Measurements from ENCODE around the gene THAP4. TPM values are rescaled to one million over a fixed set of nuclear protein-coding genes. Genes with fewer than 3 reads are reported as not detected.
A peak's percentile ranks its signal among the peaks of the same experiment; 100 is the strongest.

The THAP4 gene
- total and polyA plus RNA-seq, 3 experiments from 2014 or later, result 42.3 to 51.9 (median 51.4) TPM

DNA sequence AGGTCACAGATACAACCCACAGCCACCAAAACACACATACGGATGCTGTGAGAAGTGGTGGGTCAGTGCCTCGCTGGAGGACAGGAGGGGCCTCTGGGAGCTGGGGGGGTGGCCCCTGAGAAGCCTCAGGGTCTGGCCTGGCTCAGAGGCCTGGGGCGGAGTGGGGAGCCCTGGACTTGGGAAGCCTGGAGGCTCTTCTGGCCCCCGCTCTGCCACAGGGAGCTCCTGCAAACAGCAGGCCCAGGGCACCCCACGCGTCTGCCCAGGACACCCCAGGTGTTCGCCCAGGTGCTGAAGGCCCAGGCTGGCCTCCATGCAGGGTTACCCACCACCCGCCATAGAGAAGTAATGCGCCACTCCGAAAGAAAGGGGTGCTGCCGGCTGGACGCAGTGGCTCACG, 25.9 kb downstream of the THAP4 start:
- Mint-ChIP-seq H3K36me3 (peaks cover 0 to 10% (median 4%) of the 10 kb centered on the region in 3 donors), H3K27me3 (no peaks in the 10 kb centered on the region), H3K4me1 (peaks cover 16 to 32% (median 17%) of the 10 kb centered on the region in 3 donors), H3K27ac (peak overlapping the region in 5 of 8 donors; percentile 76 to 89 (median 79)), H3K4me3 (peak overlapping the region in 5 of 7 donors; percentile 37 to 60 (median 50)), H3K9me3 (no peaks in the 10 kb centered on the region)
- H3K4me1 ChIP-seq (ENCODE audit: insufficient read depth, low read length), result peaks cover 18% of the 10 kb centered on the region
- no peaks in the 10 kb centered on the region for H3K27me3 ChIP-seq (ENCODE audit: insufficient read depth, low read length, poor library complexity, severe bottlenecking)
- ChIA-PET CTCF (interaction anchor here (1.0 kb wide), 1 partner anchor 27 kb away, joined by 3 read pairs; no protein-coding TSS in a partner anchor), POLR2A (no interaction called here)
- H3K27ac ChIP-seq (ENCODE audit: low read depth, low read length), result no peak overlapping the region
- H3K36me3 ChIP-seq (ENCODE audit: insufficient read depth, low read length), result peaks cover 3% of the 10 kb centered on the region
- H3K9me3 ChIP-seq (ENCODE audit: low read length), result no peaks in the 10 kb centered on the region
- H3K4me3 ChIP-seq (ENCODE audit: low read length), result no peak overlapping the region
- no peak for DNase-seq

DNA sequence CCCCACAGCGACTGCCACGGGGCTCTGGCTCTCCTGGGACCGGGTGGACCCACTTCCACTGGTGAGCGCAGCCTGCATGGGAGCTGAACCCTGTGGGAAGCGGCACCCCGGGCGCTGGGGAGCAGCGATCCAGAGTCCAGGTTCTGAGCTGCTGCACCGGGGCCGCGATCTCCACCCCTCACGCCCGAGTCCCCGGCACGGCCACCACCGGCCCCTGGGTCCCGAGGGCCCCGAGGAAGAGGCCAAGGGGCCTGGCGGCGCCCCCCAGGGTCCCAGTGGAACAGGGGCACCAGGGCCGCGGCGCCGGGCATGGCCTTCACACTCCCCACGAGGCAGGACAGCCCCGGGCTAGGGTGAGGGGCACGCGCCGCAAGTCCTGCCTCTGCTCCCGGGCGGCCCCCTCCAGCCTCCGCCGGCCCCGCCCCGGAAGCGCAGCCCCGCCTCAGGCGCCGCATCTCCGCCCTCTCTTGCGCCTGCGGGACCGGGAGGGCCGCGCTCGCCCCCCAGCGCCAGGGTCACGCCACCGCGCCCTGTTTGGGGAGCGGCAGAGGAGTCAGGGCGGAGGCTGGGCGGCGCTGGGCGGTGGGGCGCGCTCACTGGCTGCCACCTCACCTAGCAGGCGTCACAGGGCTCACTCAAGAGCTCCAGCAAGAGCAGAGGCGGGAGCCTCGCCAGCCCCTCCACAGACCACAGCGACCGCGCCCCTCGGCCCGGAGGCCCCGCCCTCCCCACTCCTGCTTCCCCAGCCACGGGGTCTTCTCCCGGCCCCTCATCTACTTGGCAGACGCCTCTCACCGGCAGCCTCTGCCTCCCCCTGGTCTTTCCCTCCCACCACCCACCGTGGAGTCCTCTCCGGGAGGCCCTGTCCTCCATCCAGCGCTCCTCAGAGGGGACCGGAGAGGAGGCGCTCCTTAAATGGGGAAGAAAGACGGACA, 26.8 kb downstream of the THAP4 start:
- DNase-seq, result peak; percentile 89 to 94 (median 91)
- Mint-ChIP-seq H3K9me3 (no peaks in the 10 kb centered on the region), H3K27ac (peak overlapping the region in 7 of 8 donors; percentile 29 to 89 (median 81)), H3K4me3 (peak overlapping the region; percentile 60 to 74 (median 71)), H3K27me3 (no peaks in the 10 kb centered on the region), H3K4me1 (peaks cover 13 to 25% (median 14%) of the 10 kb centered on the region in 3 donors), H3K36me3 (peaks cover 0 to 11% (median 4%) of the 10 kb centered on the region in 3 donors)
- no peaks in the 10 kb centered on the region for H3K9me3 ChIP-seq (ENCODE audit: low read length)
- H3K27ac ChIP-seq (ENCODE audit: low read depth, low read length), result peak overlapping the region; percentile 54
- H3K4me3 ChIP-seq (ENCODE audit: low read length), result peak overlapping the region; percentile 49
- peaks cover 18% of the 10 kb centered on the region for H3K4me1 ChIP-seq (ENCODE audit: insufficient read depth, low read length)
- POLR2A ChIA-PET, result no interaction called here
- no peaks in the 10 kb centered on the region for H3K27me3 ChIP-seq (ENCODE audit: insufficient read depth, low read length, poor library complexity, severe bottlenecking)
- peaks cover 7% of the 10 kb centered on the region for H3K36me3 ChIP-seq (ENCODE audit: insufficient read depth, low read length)
- CTCF ChIA-PET, result interaction anchor here (0.6 to 1.1 kb wide), 3 partner anchors 8 to 28 kb away, joined by 3 to 5 read pairs (median 3); no protein-coding TSS in a partner anchor

DNA sequence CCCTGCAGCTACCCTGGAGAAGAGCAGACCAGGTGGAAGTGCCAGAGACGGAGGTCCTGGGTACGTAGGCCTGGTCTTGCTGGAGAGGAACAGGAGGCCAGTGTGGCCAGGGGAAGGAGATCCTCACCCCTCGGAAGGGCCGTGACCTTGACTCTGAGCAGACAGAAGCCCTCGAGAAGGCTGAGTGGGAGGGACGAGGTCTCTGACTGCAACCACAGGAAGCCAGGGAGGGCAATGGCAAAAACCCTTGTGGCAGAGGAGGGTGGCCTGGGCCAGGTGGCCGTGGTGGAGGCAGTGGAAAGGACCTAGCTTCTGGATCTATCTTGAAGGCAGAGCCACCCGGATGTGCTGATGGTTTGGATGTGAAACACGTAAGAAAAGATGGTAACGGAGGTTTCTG, 28.1 kb downstream of the THAP4 start:
- peaks cover 12 to 21% (median 13%) of the 10 kb centered on the region in 3 donors for H3K4me1 Mint-ChIP-seq
- no peak for DNase-seq
- H3K27ac Mint-ChIP-seq, result peak overlapping the region; percentile 14 to 92 (median 50)
- CTCF ChIA-PET, result interaction anchor here (1.1 kb wide), 1 partner anchor 9 kb away, joined by 3 read pairs; no protein-coding TSS in a partner anchor
- no peak overlapping the region for H3K27ac ChIP-seq (ENCODE audit: low read depth, low read length)
- POLR2A ChIA-PET, result no interaction called here
- H3K4me3 Mint-ChIP-seq, result peak overlapping the region; percentile 64 to 89 (median 73)
- H3K4me3 ChIP-seq (ENCODE audit: low read length), result no peak overlapping the region
- H3K9me3 Mint-ChIP-seq, result no peaks in the 10 kb centered on the region
- peaks cover 0 to 17% (median 4%) of the 10 kb centered on the region in 3 donors for H3K36me3 Mint-ChIP-seq
- H3K4me1 ChIP-seq (ENCODE audit: insufficient read depth, low read length), result peaks cover 18% of the 10 kb centered on the region
- H3K27me3 ChIP-seq (ENCODE audit: insufficient read depth, low read length, poor library complexity, severe bottlenecking), result no peaks in the 10 kb centered on the region
- H3K9me3 ChIP-seq (ENCODE audit: low read length), result no peaks in the 10 kb centered on the region
- no peaks in the 10 kb centered on the region for H3K27me3 Mint-ChIP-seq
- H3K36me3 ChIP-seq (ENCODE audit: insufficient read depth, low read length), result peaks cover 7% of the 10 kb centered on the region

DNA sequence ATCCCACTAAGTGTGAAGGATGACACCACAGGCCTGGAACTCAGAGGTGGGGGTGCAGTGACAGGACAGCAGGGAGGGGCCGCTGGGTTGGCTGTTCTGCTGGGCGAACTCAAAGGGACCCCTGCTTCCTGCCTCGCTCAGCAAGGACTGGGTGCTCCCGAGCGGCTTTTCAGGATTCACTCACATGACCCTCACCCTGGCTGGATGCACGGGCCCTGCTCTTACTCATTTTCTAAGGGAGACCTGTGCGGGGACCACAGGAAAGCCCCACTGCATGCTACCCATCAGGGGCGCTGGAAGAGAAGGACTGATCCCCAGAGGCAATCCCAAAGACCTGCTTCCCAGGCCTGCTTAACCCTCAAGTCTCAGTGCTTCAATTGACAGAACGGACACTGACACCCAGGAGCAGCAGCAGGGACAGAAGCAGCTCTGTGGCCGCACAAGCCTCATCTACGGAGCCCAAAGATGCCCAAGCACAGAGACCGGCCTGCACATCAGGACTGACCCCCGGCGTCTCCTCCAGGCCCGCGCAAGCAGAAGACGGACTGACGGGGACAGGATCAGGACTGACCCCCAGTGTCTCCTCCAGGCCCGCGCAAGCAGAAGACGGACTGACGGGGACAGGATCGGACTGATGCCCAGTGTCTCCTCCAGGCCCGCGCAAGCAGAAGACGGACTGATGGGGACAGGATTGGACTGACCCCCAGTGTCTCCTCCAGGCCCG, 29.6 kb downstream of the THAP4 start:
- CTCF ChIA-PET, result interaction anchor here (1.5 kb wide), 1 partner anchor 10 kb away, joined by 4 read pairs; no protein-coding TSS in a partner anchor
- H3K27ac ChIP-seq (ENCODE audit: low read depth, low read length), result no peak overlapping the region
- no peak for DNase-seq
- no peaks in the 10 kb centered on the region for H3K27me3 ChIP-seq (ENCODE audit: insufficient read depth, low read length, poor library complexity, severe bottlenecking)
- peaks cover 18% of the 10 kb centered on the region for H3K4me1 ChIP-seq (ENCODE audit: insufficient read depth, low read length)
- H3K9me3 Mint-ChIP-seq, result no peaks in the 10 kb centered on the region
- POLR2A ChIA-PET, result no interaction called here
- no peak overlapping the region for H3K4me3 Mint-ChIP-seq
- peaks cover 7% of the 10 kb centered on the region for H3K36me3 ChIP-seq (ENCODE audit: insufficient read depth, low read length)
- no peaks in the 10 kb centered on the region for H3K9me3 ChIP-seq (ENCODE audit: low read length)
- H3K27me3 Mint-ChIP-seq, result no peaks in the 10 kb centered on the region
- peaks cover 0 to 29% (median 8%) of the 10 kb centered on the region in 3 donors for H3K36me3 Mint-ChIP-seq
- H3K27ac Mint-ChIP-seq, result peak overlapping the region in 2 of 8 donors; percentile 54 to 65
- no peak overlapping the region for H3K4me3 ChIP-seq (ENCODE audit: low read length)
- H3K4me1 Mint-ChIP-seq, result peaks cover 12 to 21% (median 13%) of the 10 kb centered on the region in 3 donors

DNA sequence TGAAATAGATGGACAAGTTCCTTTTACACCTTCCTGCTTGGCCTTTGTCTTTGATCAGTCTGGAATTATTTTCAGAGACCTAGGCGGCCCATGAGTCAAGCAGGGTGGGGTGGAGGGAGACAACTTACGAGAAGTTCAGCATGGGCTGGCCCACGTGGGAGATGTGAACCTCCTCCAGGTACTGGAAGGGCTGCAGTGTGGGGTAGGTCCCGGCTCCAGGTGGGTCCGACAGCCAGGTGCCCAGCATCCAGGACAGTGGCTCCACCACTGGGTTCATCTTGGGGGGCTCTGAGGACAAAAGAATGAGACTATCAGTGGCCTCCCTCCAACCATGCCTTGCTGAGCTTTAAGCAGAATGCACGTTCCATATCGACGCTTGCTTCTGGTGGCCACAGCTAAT, 30.8 kb downstream of the THAP4 start:
- Mint-ChIP-seq H3K27ac (no peak overlapping the region), H3K27me3 (no peaks in the 10 kb centered on the region), H3K36me3 (peaks cover 4 to 38% (median 11%) of the 10 kb centered on the region in 3 donors), H3K9me3 (no peaks in the 10 kb centered on the region), H3K4me3 (peak overlapping the region in 1 of 7 donors; percentile 70), H3K4me1 (peaks cover 12 to 21% (median 13%) of the 10 kb centered on the region in 3 donors)
- H3K27ac ChIP-seq (ENCODE audit: low read depth, low read length), result no peak overlapping the region
- no peaks in the 10 kb centered on the region for H3K9me3 ChIP-seq (ENCODE audit: low read length)
- CTCF ChIA-PET, result interaction anchor here (1.5 kb wide), 1 partner anchor 9 kb away, joined by 4 read pairs; no protein-coding TSS in a partner anchor
- H3K36me3 ChIP-seq (ENCODE audit: insufficient read depth, low read length), result peaks cover 14% of the 10 kb centered on the region
- H3K27me3 ChIP-seq (ENCODE audit: insufficient read depth, low read length, poor library complexity, severe bottlenecking), result no peaks in the 10 kb centered on the region
- POLR2A ChIA-PET, result no interaction called here
- no peak for DNase-seq
- H3K4me3 ChIP-seq (ENCODE audit: low read length), result no peak overlapping the region
- H3K4me1 ChIP-seq (ENCODE audit: insufficient read depth, low read length), result peaks cover 18% of the 10 kb centered on the region

DNA sequence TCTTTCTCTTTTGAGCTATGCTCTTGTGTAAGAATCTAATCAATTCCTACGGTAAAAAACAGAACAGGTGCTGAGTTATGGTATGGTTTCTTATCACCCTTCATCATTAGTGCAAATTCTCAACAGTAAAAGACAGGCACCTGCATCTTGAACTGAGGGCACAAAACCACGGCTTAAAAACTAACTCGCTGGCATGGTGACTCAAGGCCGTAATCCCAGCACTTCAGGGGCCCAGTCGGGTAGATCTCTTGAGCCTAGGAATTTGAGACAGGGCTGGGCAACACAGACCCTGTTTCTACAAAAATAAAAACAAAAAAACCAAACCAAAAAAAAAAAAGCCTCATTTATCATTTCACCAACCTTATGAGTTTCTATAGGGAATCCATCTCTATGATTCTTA, 33.3 kb downstream of the THAP4 start:
- Histone ChIP-seq H3K27me3 (ENCODE audit: insufficient read depth, low read length, poor library complexity, severe bottlenecking) (no peaks in the 10 kb centered on the region), H3K9me3 (ENCODE audit: low read length) (no peaks in the 10 kb centered on the region), H3K4me1 (ENCODE audit: insufficient read depth, low read length) (peaks cover 1% of the 10 kb centered on the region), H3K36me3 (ENCODE audit: insufficient read depth, low read length) (peaks cover 14% of the 10 kb centered on the region), H3K4me3 (ENCODE audit: low read length) (no peak overlapping the region), H3K27ac (ENCODE audit: low read depth, low read length) (no peak overlapping the region)
- Mint-ChIP-seq H3K27me3 (no peaks in the 10 kb centered on the region), H3K4me3 (no peak overlapping the region), H3K4me1 (peaks cover 4 to 5% (median 4%) of the 10 kb centered on the region in 3 donors), H3K9me3 (no peaks in the 10 kb centered on the region), H3K36me3 (peaks cover 4 to 54% (median 21%) of the 10 kb centered on the region in 3 donors), H3K27ac (peak overlapping the region in 1 of 8 donors; percentile 63)
- ChIA-PET CTCF (interaction anchor here (0.9 kb wide), 1 partner anchor 9 kb away, joined by 3 read pairs; no protein-coding TSS in a partner anchor), POLR2A (no interaction called here)
- DNase-seq, result no peak

DNA sequence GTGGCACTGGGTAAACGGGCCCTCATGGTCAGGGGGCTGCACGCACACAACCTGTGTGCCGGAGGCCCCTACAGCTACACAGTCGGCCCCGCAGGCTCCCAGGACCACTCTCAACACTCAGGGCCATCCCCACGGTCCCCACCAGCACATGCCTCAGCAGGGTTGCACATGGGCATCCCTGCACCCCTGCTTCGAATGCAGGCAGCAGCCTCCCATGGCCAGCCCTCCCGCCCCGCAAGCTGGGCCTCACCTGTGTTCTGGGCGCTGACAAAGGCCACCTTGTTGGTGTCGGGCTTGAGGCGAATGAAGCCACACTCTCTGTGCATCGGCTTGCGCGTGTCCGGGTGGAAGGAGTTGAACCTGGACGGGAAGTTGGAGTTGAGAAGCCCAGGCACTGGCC, 34.2 kb downstream of the THAP4 start:
- peak overlapping the region in 1 of 8 donors; percentile 17 for H3K27ac Mint-ChIP-seq
- no peaks in the 10 kb centered on the region for H3K27me3 Mint-ChIP-seq
- H3K36me3 Mint-ChIP-seq, result peaks cover 4 to 61% (median 21%) of the 10 kb centered on the region in 3 donors
- Histone ChIP-seq H3K9me3 (ENCODE audit: low read length) (no peaks in the 10 kb centered on the region), H3K36me3 (ENCODE audit: insufficient read depth, low read length) (peaks cover 14% of the 10 kb centered on the region), H3K27me3 (ENCODE audit: insufficient read depth, low read length, poor library complexity, severe bottlenecking) (no peaks in the 10 kb centered on the region), H3K27ac (ENCODE audit: low read depth, low read length) (no peak overlapping the region), H3K4me1 (ENCODE audit: insufficient read depth, low read length) (no peaks in the 10 kb centered on the region), H3K4me3 (ENCODE audit: low read length) (no peak overlapping the region)
- DNase-seq, result no peak
- CTCF ChIA-PET, result no interaction called here
- POLR2A ChIA-PET, result no interaction called here
- no peak overlapping the region for H3K4me3 Mint-ChIP-seq
- H3K4me1 Mint-ChIP-seq, result no peaks in the 10 kb centered on the region
- no peaks in the 10 kb centered on the region for H3K9me3 Mint-ChIP-seq

All from CD8-positive, alpha-beta memory T cell (primary cell).